Activated naive CD8-positive, alpha-beta T cell (primary cell): ENCODE data around the gene CYP24A1.

Experiments used
- H3K27ac Mint-ChIP-seq: one replicate; pipeline ENCODE4 v1.8.0; 2021; ENCODE audit warnings: mixed read lengths
- H3K27me3 Mint-ChIP-seq: one replicate; pipeline ENCODE4 v1.8.0; 2021; ENCODE audit warnings: mixed read lengths
- H3K36me3 Mint-ChIP-seq: one replicate; pipeline ENCODE4 v1.8.0; 2021; ENCODE audit warnings: mixed read lengths
- H3K4me1 Mint-ChIP-seq: one replicate; pipeline ENCODE4 v1.8.0; 2021; ENCODE audit warnings: low read depth, mixed read lengths
- H3K4me3 Mint-ChIP-seq: one replicate; pipeline ENCODE4 v1.8.0; 2021; ENCODE audit warnings: mild to moderate bottlenecking, mixed read lengths
- H3K9me3 Mint-ChIP-seq: one replicate; pipeline ENCODE4 v1.8.0; 2021; ENCODE audit warnings: low read depth, mixed read lengths

The CYP24A1 gene

DNA sequence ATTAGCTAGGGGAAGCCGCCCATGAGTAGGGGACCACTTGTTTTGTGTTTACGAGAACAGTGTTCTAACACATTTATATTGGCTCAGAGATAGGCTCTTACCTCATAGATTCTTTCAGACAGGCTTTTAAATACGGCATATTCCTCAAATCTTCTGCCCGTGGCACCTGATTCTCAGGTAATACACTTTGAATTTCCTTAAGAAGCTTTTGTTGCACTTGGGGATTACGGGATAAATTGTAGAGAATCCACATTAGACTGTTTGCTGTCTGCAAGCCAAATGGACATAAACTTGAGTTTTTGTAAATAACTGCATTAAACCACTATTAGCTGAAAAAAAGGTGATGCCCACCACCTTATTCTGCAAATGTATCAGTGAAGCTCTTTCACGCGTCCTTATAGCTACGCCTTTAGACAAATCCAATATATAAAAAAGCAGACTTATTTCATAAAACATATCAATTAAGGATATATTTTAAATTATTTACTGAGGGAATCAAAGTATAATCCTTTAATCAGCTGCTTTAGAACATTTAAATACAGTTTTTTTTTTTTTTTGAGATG is 14.8 kb downstream of the CYP24A1 start:
- H3K4me3 Mint-ChIP-seq = no peak overlapping the region
- H3K9me3 Mint-ChIP-seq = no peaks in the 10 kb centered on the region
- H3K36me3 Mint-ChIP-seq = no peaks in the 10 kb centered on the region
- H3K4me1 Mint-ChIP-seq = no peaks in the 10 kb centered on the region
- H3K27ac Mint-ChIP-seq = no peak overlapping the region
- H3K27me3 Mint-ChIP-seq = peaks cover 13% of the 10 kb centered on the region

DNA sequence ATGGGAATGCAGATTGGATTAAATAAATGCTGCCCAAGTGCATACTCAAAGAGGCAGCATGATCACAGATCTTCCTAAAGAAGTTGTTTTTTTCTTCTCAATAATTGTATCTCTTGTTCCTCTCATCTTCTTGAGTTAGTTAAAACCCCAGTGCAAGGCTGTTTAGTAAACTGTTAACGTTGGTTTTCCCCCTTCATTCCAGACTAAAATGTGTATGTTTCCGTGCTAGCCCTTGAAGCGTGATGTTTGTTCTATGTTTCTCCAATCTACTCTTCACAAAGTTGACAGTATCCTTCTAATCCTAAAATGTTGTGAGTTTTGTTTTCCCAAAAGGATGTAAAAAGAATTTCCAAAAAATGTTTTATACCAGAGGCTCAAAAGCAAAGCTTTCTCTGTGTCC is 15.6 kb downstream of the CYP24A1 start:
- no peaks in the 10 kb centered on the region for H3K36me3 Mint-ChIP-seq
- peaks cover 13% of the 10 kb centered on the region for H3K27me3 Mint-ChIP-seq
- H3K9me3 Mint-ChIP-seq = no peaks in the 10 kb centered on the region
- H3K4me1 Mint-ChIP-seq = no peaks in the 10 kb centered on the region
- H3K27ac Mint-ChIP-seq = no peak overlapping the region
- H3K4me3 Mint-ChIP-seq = no peak overlapping the region

DNA sequence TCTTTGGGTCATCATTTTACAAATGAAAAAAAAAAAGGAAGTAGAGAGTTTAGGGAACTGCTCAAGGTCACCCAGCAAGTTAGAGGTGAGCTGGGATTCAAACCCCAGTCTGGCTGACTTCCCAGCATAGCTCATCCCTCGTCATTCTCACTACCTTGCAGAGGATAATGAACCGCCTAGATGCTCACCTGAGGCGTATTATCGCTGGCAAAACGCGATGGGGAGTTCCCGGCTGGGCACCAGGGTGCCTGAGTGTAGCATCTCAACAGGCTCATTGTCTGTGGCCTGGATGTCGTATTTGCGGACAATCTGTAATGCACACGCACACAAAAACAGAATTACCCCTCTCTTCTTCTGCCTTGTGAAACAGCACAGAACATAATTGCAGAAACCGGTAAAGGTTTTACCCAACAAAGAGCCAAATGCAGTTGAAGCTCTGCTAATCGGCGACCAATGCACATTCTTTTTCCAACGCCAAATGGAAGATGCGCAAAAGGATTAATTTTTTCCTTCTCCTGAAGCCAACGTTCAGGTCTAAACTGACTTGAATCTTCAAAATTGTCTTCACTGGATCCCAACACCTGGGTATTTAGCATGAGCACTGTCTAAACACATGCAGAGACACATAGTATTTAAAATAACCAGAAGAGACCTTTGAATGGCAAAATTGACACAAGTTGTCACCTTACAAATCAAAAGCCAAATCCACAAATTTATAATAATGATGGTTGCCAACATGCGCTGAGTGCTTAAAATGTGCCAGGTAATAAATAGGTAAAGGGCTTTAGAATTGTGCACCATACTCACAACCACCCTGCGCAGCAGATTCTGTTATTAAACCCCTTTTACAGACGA is 16.6 kb downstream of the CYP24A1 start:
- Mint-ChIP-seq H3K36me3 (no peaks in the 10 kb centered on the region), H3K4me3 (no peak overlapping the region), H3K27ac (no peak overlapping the region), H3K9me3 (no peaks in the 10 kb centered on the region), H3K4me1 (no peaks in the 10 kb centered on the region), H3K27me3 (peaks cover 13% of the 10 kb centered on the region)

DNA sequence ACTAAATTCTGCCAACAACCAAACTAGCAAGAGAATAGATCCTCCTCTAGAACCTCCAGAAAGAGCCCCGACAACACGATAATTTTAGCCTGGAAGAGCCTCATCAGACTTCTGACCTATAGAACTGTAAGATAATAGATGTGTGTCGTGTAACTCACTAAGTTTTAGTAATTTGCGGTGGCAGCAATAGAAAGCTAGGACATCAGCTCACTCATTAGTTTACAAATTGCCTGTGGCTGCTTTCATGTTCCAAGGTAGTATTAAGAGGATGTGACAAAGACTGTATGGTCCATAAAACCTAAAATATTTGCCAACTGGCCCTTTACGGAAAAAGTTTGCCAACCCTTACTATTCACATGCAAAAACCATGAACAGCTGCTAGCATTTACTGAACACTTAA is 17.3 kb downstream of the CYP24A1 start:
- no peak overlapping the region for H3K4me3 Mint-ChIP-seq
- no peak overlapping the region for H3K27ac Mint-ChIP-seq
- H3K9me3 Mint-ChIP-seq = no peaks in the 10 kb centered on the region
- no peaks in the 10 kb centered on the region for H3K36me3 Mint-ChIP-seq
- no peaks in the 10 kb centered on the region for H3K4me1 Mint-ChIP-seq
- peaks cover 10% of the 10 kb centered on the region for H3K27me3 Mint-ChIP-seq

DNA sequence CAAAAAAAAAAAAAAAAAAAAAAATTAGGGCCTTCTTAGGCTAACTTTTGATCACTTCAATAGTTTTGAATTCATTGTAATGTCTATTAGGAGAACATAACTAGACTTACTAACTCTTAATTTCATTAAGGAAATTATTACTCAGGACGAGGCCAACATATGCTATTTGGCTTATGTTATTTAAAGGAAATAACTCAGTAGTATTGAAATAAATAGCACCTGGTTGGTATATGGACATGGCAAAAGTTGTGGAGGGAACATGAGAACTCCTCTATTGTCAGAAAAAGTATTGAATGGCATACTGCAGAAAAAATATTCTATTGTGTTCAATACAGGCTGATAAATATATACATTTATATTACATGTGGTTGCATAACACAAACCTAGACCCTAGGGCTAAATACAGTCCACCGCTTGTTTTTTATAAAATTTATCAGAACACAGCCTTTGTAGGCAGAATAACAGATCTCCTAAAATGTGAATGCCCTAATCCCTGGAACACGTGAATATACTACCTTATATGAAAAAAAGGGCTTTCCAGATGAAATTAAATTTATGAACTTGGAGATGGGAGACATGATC is 18.0 kb downstream of the CYP24A1 start:
- no peak overlapping the region for H3K4me3 Mint-ChIP-seq
- no peaks in the 10 kb centered on the region for H3K9me3 Mint-ChIP-seq
- H3K4me1 Mint-ChIP-seq = no peaks in the 10 kb centered on the region
- H3K27me3 Mint-ChIP-seq = peaks cover 4% of the 10 kb centered on the region
- H3K27ac Mint-ChIP-seq = no peak overlapping the region
- H3K36me3 Mint-ChIP-seq = no peaks in the 10 kb centered on the region

DNA sequence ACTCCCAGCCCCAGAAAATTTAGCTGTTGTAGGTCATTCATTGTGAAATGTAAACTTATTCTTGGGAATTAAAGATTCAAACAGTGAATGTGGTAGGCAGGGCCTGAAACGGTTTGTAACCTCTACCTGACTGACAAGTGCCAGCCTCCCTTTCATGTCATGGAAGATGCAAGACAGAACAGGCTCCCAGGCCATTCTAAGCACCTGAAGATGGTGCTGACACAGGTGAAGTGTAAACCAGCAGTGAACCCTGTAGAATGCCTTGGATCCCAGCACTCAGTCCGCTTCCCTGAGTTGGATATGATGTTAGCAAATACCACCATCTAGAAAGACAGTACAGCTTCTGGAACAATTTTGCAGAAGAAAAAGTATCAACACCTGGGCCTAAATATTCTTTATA is 19.3 kb downstream of the CYP24A1 start:
- no peak overlapping the region for H3K27ac Mint-ChIP-seq
- H3K9me3 Mint-ChIP-seq = no peaks in the 10 kb centered on the region
- H3K4me3 Mint-ChIP-seq = no peak overlapping the region
- H3K4me1 Mint-ChIP-seq = no peaks in the 10 kb centered on the region
- H3K27me3 Mint-ChIP-seq = peaks cover 2% of the 10 kb centered on the region
- H3K36me3 Mint-ChIP-seq = no peaks in the 10 kb centered on the region

DNA sequence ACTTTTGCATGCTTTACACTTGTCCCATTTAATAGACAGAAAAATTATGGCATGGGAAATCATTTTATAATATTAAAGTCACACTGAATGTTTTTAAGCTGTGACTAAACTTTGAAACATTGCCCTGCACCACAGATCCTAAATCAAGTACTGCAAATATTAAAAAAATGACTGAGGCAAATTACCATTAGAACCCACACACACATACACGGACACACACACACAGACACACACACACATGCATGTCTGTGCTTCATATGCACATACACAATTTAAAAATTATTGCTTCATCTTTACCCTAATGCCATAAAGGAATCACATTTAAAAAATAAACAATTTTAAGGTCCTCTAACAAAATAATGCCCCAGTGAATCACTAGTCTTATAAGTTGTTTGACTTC is 19.9 kb downstream of the CYP24A1 start:
- Mint-ChIP-seq H3K4me1 (no peaks in the 10 kb centered on the region), H3K9me3 (no peaks in the 10 kb centered on the region), H3K4me3 (no peak overlapping the region), H3K27me3 (peaks cover 7% of the 10 kb centered on the region), H3K36me3 (no peaks in the 10 kb centered on the region), H3K27ac (no peak overlapping the region)

DNA sequence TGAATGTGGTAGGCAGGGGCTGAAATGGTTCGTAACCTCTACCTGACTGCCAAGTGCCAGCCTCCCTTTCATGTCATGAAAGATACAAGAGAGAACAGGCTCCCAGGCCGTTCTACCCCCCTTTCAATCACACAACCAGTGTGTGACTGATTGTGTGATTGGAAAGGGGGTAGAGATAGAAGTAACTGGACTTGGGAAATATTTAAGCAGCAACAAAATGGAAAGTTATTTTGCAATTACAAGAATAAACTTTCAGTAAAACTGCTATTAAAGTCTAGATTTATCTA is 20.8 kb downstream of the CYP24A1 start:
- H3K27ac Mint-ChIP-seq = no peak overlapping the region
- H3K4me3 Mint-ChIP-seq = no peak overlapping the region
- peaks cover 8% of the 10 kb centered on the region for H3K27me3 Mint-ChIP-seq
- H3K36me3 Mint-ChIP-seq = no peaks in the 10 kb centered on the region
- no peaks in the 10 kb centered on the region for H3K9me3 Mint-ChIP-seq
- no peaks in the 10 kb centered on the region for H3K4me1 Mint-ChIP-seq

DNA sequence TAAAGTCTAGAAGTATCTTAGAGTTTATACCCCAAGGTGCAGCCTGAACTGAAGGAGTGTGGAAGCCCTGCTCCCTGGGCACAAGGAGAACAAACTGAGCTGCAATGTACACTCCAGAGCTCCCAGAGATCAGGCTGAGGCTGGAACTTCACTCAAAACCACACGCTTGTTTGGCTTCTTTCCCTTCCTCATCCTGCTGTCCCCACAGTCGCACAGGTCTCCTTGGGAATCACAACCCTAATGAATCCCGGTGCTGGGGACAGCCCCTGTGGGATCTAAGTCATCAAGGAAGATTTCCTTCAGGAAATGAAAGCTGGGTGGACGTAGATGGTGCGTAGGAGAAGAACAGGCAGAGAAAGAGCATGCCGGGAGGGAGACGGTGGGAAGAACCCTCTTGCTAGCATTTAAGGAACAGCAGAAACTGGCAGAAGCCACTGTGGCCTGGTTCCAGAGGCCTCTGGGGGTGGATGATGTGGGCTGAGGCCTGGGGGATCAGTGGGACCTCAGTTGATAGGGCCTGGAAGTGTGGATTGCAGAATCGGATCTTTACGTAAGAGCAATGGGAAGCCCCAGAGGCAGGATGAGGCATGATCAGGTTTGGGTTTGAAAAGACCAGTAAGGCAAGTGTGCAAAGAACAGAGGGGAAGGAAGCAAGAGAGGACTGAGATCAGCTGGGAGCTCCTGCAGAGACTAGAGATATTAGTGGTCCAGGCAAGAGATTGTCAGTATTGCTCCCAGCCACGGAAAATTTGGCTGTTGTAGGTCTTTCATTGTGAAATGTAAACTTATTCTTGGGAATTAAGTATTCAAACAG is 21.4 kb downstream of the CYP24A1 start:
- Mint-ChIP-seq H3K27ac (no peak overlapping the region), H3K9me3 (no peaks in the 10 kb centered on the region), H3K36me3 (no peaks in the 10 kb centered on the region), H3K4me3 (no peak overlapping the region), H3K27me3 (peaks cover 8% of the 10 kb centered on the region), H3K4me1 (no peaks in the 10 kb centered on the region)

DNA sequence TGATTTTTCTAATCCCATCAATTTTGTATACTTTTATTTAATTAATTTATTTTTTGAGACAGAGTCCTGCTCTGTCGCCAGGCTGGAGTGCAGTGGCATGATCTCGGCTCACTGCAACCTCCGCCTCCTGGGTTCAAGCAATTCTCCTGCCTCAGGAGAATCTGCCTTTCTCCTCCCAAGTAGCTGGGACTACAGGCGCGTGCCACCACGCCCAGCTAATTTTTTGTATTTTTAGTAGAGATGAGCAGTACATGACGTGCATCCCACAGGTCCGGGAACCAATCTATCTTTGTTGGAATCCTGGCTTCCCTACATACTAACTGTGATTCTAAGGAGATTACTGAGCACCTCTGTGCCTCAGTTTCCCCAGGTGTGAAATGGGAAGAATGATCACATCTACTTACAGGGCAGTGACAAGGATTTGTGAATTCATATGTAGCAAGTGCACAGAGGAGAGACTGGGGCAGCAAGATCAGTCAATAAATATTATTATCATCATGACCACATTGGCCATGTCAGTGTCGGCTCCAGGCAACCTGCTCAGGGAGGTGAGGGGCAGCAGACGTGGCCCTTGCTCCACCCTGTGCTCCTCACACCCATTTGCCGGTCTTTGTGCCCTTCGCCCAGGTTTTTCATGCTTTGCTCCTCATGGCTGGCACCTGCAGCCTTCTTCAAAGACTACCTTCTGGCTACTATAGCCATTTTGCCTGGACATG is 22.1 kb downstream of the CYP24A1 start:
- H3K36me3 Mint-ChIP-seq = no peaks in the 10 kb centered on the region
- H3K9me3 Mint-ChIP-seq = no peaks in the 10 kb centered on the region
- H3K4me1 Mint-ChIP-seq = no peaks in the 10 kb centered on the region
- H3K27me3 Mint-ChIP-seq = peaks cover 8% of the 10 kb centered on the region
- H3K27ac Mint-ChIP-seq = no peak overlapping the region
- no peak overlapping the region for H3K4me3 Mint-ChIP-seq

DNA sequence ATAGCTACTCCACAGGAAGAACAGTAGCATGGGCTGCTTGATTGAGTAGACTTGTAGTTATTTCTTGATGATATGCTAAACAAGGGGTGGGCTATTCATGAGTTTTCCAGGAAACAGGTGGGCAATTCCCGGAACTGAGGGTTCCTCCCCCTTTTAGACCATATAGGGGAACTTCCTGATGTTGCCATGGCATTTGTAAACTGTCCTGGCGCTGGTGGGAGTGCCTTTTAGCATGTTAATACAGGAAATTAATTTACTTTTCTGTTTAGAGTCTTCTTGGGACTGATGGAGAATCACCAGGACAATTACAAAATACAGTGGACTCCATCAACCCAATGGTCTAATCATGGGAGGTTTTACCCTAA is 22.7 kb downstream of the CYP24A1 start:
- H3K4me3 Mint-ChIP-seq = no peak overlapping the region

DNA sequence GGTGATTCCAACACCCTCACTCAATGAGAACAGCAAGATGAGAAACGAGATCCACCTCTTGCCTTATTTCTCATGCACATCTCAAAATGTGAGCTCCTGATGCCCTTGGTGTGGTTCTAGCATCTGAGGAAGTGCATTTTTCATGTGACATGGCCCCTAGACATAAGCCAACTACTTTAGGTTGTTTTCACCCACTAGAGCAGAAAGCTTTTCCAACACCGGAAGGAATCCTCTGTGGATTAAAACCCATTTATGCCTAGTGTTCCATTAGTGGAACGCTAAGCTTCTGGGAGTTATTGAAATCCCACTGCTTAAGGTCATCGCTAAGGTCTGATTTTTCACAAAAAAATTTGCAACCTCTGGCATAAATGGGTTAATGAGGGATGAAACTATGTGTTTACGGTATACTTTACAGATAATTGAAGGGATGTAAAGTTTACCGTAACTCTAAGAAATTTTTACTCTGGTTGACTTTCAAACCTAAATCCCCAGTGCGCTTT is 24.0 kb downstream of the CYP24A1 start:
- H3K27ac Mint-ChIP-seq = no peak overlapping the region
- H3K9me3 Mint-ChIP-seq = no peaks in the 10 kb centered on the region
- H3K27me3 Mint-ChIP-seq = peaks cover 8% of the 10 kb centered on the region
- H3K4me3 Mint-ChIP-seq = no peak overlapping the region
- no peaks in the 10 kb centered on the region for H3K36me3 Mint-ChIP-seq
- H3K4me1 Mint-ChIP-seq = no peaks in the 10 kb centered on the region

More for the DNA sequence above, 22.7 kb downstream of the CYP24A1 start:
- Mint-ChIP-seq H3K27ac (no peak overlapping the region), H3K27me3 (peaks cover 8% of the 10 kb centered on the region), H3K4me1 (no peaks in the 10 kb centered on the region), H3K36me3 (no peaks in the 10 kb centered on the region), H3K9me3 (no peaks in the 10 kb centered on the region)

DNA sequence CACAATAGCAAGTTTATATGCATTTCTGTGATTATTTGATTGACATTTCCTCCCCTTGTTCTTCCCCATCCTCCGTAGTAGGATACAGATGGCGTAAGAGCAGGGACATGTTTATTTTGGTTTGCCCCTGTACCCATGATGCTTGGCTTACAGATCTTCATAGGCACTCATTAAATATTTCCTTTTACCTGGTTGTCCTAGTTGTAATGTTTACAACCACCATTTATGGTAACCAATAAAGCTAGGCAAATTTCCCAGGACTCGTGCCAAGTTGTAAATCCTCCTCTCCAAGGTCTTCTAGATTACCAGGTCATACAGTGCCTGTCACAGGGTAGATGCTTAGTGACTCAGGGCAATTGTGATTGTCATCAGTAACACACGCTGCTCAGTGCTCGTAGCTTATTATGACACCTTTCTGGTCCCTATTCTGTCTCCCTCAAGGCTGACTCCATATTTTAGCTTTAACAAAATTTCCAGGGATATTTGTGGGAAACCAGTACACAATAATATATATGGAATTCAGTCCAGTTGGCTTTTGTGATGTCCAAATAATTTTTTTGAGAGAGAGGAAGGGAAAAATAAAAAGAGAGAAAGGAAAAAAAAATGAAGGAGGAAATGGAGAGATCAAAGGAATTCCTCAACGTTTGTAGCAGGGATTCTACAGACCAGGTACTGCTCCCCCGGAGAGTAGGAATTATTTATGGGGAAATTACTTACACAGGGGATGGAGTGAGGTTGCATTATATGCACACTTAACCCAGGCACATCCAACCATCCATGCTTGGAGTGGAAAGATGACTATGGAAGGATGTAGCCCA is 24.6 kb downstream of the CYP24A1 start:
- no peaks in the 10 kb centered on the region for H3K9me3 Mint-ChIP-seq
- H3K4me1 Mint-ChIP-seq = no peaks in the 10 kb centered on the region
- H3K4me3 Mint-ChIP-seq = no peak overlapping the region
- no peak overlapping the region for H3K27ac Mint-ChIP-seq
- peaks cover 8% of the 10 kb centered on the region for H3K27me3 Mint-ChIP-seq
- no peaks in the 10 kb centered on the region for H3K36me3 Mint-ChIP-seq

DNA sequence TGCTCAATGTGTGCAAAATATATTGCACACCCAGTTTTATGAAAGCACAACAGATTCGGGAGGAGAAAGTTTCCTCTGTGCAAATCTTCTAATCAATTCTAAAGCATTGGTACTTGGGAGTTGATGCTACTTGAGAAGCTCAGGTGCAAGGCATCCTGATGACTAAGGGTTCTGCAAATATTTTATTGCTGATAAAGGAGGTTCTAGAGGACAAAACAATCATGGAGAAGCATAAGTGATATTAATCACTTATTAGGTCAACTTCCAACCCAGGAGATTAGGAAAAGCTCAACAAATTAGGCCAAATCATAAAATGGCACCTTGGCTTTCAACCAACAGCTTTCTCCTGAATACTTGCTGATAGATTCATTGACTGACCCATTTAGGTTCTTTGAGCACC is 27.1 kb downstream of the CYP24A1 start:
- H3K4me3 Mint-ChIP-seq = no peak overlapping the region
- no peak overlapping the region for H3K27ac Mint-ChIP-seq
- H3K36me3 Mint-ChIP-seq = no peaks in the 10 kb centered on the region
- peaks cover 8% of the 10 kb centered on the region for H3K27me3 Mint-ChIP-seq
- no peaks in the 10 kb centered on the region for H3K4me1 Mint-ChIP-seq
- H3K9me3 Mint-ChIP-seq = no peaks in the 10 kb centered on the region
